HepG2 (cell line): Measurements from ENCODE around the gene DZANK1. TPM values are rescaled to one million over a fixed set of nuclear protein-coding genes. Genes with fewer than 3 reads are reported as not detected.

Experiments
- CEBPB ChIP-seq: IDR thresholded peaks from 2 replicates; pipeline ENCODE4 v1.6.1; 2011; ENCODE audit warnings: low read depth, low read length, improper control_type of control experiment, borderline replicate concordance
- CREM ChIP-seq, 2 experiments: sonication (generic) in 1 of 2; formaldehyde crosslinking in 1 of 2; IDR thresholded peaks; 2 replicates each; pipeline versions ENCODE4 v1.4.0 to v1.6.1; 2016 to 2020; ENCODE audit warnings: antibody characterized with exemption in 1 of 2, mild to moderate bottlenecking in 1 of 2, missing genetic modification reagents in 1 of 2
- DMAP1 ChIP-seq: IDR thresholded peaks from 2 replicates; pipeline ENCODE4 v1.6.1; 2016
- HNRNPL ChIP-seq: fragments of 200-400 bp; formaldehyde crosslinking; IDR thresholded peaks from 2 replicates; pipeline ENCODE4 v1.6.1; 2017; ENCODE audit warnings: mild to moderate bottlenecking, low read depth, low read length
- RXRB ChIP-seq: IDR thresholded peaks from 2 replicates; pipeline ENCODE4 v1.6.1; 2016; ENCODE audit warnings: borderline replicate concordance, missing genetic modification reagents, missing compliant biosample characterization
- SMYD3 ChIP-seq: sonication (generic); formaldehyde crosslinking; IDR thresholded peaks from 2 replicates; pipeline ENCODE4 v1.8.1; 2023; ENCODE audit warnings: mild to moderate bottlenecking, missing genetic modification reagents
- SP140L ChIP-seq: sonication (generic); formaldehyde crosslinking; IDR thresholded peaks from 2 replicates; pipeline ENCODE4 v1.4.0; 2020; ENCODE audit warnings: missing genetic modification reagents, borderline replicate concordance
- THYN1 ChIP-seq: sonication (generic); formaldehyde crosslinking; IDR thresholded peaks from 2 replicates; pipeline ENCODE4 v1.8.1; 2023; ENCODE audit warnings: low read depth, mild to moderate bottlenecking, moderate library complexity, missing genetic modification reagents, borderline replicate concordance
- ZEB1 ChIP-seq: IDR thresholded peaks from 2 replicates; pipeline ENCODE4 v1.6.1; 2012; ENCODE audit warnings: mild to moderate bottlenecking, low read depth, inconsistent platforms; ENCODE audit not compliant: insufficient replicate concordance
- ZNF530 ChIP-seq: sonication (generic); formaldehyde crosslinking; IDR thresholded peaks from 2 replicates; pipeline ENCODE4 v1.5.0; 2020; ENCODE audit warnings: low read depth, mild to moderate bottlenecking, missing genetic modification reagents
- ZNF577 ChIP-seq: sonication (generic); formaldehyde crosslinking; IDR thresholded peaks from 2 replicates; pipeline ENCODE4 v1.4.0; 2020; ENCODE audit warnings: mild to moderate bottlenecking, low read depth, missing genetic modification reagents, borderline replicate concordance
- ZSCAN20 ChIP-seq: sonication (generic); formaldehyde crosslinking; IDR thresholded peaks from 2 replicates; pipeline ENCODE4 v1.4.0; 2020; ENCODE audit warnings: missing genetic modification reagents, mild to moderate bottlenecking, borderline replicate concordance
- ZSCAN22 ChIP-seq: sonication (generic); formaldehyde crosslinking; IDR thresholded peaks from 2 replicates; pipeline ENCODE4 v1.4.0; 2020; ENCODE audit warnings: mild to moderate bottlenecking, missing genetic modification reagents
- ZSCAN31 ChIP-seq: sonication (generic); formaldehyde crosslinking; IDR thresholded peaks from 2 replicates; pipeline ENCODE4 v1.5.0; 2020; ENCODE audit warnings: low read depth, mild to moderate bottlenecking, missing genetic modification reagents
- polyA plus RNA-seq, 8 experiments: library from polyadenylated mRNA; depleted of rRNA in 3 of 8; stranded (reverse) in 7 of 8; unstranded in 1 of 8; fragments of >200 nt; fragmentation: Illumina TruSeq in 4 of 8; extraction: Trizol in 4 of 8; gene quantifications; 2 replicates each; pipeline versions ENCODE4 v1.2.1 to v1.2.3, GENCODE V29; 2011 to 2016; ENCODE audit warnings: low read depth in 4 of 8, missing spikeins in 1 of 8, mixed read lengths in 1 of 8; ENCODE audit not compliant: insufficient read depth in 1 of 8
- total RNA-seq, 5 experiments: library from RNA; depleted of rRNA; stranded (reverse); fragments of >200 nt; fragmentation: Illumina TruSeq; extraction: Trizol; gene quantifications; 2 replicates each; pipeline ENCODE4 v1.2.3, GENCODE V29; 2016; ENCODE audit warnings: low read depth in 1 of 5
- TF ChIP-seq, protein P1 (sequence below): sonication (generic); formaldehyde crosslinking; IDR thresholded peaks from 2 replicates; pipeline ENCODE4 v1.5.1; 2020; ENCODE audit warnings: mild to moderate bottlenecking, missing genetic modification reagents
- TF ChIP-seq, protein P2 (sequence below): sonication (generic); formaldehyde crosslinking; IDR thresholded peaks from 2 replicates; pipeline ENCODE4 v1.5.1; 2020; ENCODE audit warnings: missing genetic modification reagents, mild to moderate bottlenecking, borderline replicate concordance
- TF ChIP-seq, protein P3 (sequence below): sonication (generic); formaldehyde crosslinking; IDR thresholded peaks from 2 replicates; pipeline ENCODE4 v1.8.0; 2022; ENCODE audit warnings: low read depth, missing genetic modification reagents
- TF ChIP-seq, protein P4 (sequence below): sonication (generic); formaldehyde crosslinking; IDR thresholded peaks from 2 replicates; pipeline ENCODE4 v1.4.0; 2020; ENCODE audit warnings: missing genetic modification reagents
- TF ChIP-seq, protein P5 (sequence below): sonication (generic); formaldehyde crosslinking; IDR thresholded peaks from 2 replicates; pipeline ENCODE4 v1.5.0; 2020; ENCODE audit warnings: missing genetic modification reagents, mild to moderate bottlenecking, borderline replicate concordance

DZANK1 gene
- total and polyA plus RNA-seq, 2 of the 13 experiments (the other 11 are each of a cell fraction or from before 2014, with no cell fraction given) = 1.6 to 3.2 TPM

DNA sequence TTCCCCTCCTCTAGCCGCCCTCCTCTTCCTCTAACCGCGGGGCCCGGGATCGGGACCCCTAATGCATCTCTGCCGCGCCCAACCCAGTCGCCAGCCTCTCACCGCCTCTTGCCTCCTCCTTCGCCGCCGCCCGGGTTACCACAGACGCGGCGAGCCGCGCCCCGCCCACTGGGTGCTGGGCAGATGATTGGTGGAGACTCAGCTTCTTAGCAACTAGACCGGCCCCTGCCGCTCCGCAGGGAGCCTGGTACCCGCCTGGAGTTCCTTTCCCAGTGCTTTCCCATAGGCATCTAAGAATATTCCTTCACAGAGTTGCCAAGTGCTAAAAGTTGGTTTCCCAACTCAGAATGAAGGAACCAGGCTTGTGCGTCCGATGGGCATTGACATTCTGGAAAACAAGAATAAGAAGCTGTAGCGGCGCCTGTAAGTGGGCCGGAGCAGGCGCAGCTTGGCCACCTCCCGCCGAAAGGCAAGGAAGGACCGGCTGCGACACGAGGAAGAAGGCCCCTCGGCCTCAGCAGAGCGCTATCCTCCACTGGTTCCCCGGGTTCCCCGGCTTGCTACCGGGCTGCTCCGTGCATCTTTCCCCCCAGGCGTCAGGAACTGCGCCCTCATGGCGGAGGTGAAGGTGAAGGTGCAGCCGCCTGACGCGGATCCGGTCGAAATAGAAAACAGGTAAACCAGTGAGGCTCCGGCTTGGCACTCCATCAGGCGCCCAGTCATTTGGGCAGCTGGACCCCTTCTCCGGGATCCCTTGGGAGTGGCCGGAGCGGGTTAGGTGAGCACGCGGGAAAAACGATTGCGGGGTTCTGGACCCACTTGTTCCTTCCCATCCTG is at the start of gene DZANK1, which contains the start of gene POLR3F (continued):
- TF ChIP-seq, protein P1, sequence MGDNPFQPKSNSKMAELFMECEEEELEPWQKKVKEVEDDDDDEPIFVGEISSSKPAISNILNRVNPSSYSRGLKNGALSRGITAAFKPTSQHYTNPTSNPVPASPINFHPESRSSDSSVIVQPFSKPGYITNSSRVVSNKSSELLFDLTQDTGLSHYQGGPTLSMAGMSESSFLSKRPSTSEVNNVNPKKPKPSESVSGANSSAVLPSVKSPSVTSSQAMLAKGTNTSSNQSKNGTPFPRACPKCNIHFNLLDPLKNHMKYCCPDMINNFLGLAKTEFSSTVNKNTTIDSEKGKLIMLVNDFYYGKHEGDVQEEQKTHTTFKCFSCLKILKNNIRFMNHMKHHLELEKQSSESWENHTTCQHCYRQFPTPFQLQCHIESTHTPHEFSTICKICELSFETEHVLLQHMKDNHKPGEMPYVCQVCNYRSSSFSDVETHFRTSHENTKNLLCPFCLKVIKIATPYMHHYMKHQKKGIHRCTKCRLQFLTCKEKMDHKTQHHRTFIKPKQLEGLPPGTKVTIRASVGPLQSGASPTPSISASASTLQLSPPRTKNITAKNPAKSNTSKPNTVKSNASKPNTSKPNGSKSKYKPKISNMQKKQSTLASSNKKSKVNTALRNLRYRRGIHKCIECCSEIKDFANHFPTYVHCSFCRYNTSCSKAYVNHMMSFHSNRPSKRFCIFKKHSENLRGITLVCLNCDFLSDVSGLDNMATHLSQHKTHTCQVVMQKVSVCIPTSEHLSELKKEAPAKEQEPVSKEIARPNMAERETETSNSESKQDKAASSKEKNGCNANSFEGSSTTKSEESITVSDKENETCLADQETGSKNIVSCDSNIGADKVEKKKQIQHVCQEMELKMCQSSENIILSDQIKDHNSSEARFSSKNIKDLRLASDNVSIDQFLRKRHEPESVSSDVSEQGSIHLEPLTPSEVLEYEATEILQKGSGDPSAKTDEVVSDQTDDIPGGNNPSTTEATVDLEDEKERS (CRISPR knock-in tag) = peak; percentile 80
- TF ChIP-seq ZNF577 (CRISPR knock-in tag) (no peak), ZEB1 (peak; percentile 83), THYN1 (CRISPR knock-in tag) (no peak), ZNF530 (CRISPR knock-in tag) (no peak), ZSCAN22 (CRISPR knock-in tag) (no peak), RXRB (CRISPR knock-in tag) (peak; percentile 45; the same call in 1 of the 2 replicates), ZSCAN20 (CRISPR knock-in tag) (peak; percentile 88), SMYD3 (CRISPR knock-in tag) (no peak), HNRNPL (0 out of 2 replicates have a peak, but pooled peaks have one; percentile 52), CEBPB (no peak), DMAP1 (peak; percentile 94; the same call in 1 of the 2 replicates), CREM (IDR thresholded peaks at IDR 0.05) (peak; percentile 95), CREM (CRISPR knock-in tag; IDR thresholded peaks at IDR 0.05) (peak; percentile 6; the same call in 1 of the 2 replicates), SP140L (CRISPR knock-in tag) (0 out of 2 replicates have a peak, but pooled peaks have one; percentile 75), ZSCAN31 (0 out of 2 replicates have a peak, but pooled peaks have one; percentile 51)
- TF ChIP-seq, protein P2, sequence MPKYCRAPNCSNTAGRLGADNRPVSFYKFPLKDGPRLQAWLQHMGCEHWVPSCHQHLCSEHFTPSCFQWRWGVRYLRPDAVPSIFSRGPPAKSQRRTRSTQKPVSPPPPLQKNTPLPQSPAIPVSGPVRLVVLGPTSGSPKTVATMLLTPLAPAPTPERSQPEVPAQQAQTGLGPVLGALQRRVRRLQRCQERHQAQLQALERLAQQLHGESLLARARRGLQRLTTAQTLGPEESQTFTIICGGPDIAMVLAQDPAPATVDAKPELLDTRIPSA (CRISPR knock-in tag) = no peak
- TF ChIP-seq, protein P3, sequence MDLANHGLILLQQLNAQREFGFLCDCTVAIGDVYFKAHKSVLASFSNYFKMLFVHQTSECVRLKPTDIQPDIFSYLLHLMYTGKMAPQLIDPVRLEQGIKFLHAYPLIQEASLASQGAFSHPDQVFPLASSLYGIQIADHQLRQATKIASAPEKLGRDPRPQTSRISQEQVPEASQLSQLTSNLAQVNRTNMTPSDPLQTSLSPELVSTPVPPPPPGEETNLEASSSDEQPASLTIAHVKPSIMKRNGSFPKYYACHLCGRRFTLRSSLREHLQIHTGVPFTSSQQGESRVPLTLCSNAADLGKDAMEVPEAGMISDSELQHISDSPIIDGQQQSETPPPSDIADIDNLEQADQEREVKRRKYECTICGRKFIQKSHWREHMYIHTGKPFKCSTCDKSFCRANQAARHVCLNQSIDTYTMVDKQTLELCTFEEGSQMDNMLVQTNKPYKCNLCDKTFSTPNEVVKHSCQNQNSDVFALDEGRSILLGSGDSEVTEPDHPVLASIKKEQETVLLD = no peak
- TF ChIP-seq, protein P4, sequence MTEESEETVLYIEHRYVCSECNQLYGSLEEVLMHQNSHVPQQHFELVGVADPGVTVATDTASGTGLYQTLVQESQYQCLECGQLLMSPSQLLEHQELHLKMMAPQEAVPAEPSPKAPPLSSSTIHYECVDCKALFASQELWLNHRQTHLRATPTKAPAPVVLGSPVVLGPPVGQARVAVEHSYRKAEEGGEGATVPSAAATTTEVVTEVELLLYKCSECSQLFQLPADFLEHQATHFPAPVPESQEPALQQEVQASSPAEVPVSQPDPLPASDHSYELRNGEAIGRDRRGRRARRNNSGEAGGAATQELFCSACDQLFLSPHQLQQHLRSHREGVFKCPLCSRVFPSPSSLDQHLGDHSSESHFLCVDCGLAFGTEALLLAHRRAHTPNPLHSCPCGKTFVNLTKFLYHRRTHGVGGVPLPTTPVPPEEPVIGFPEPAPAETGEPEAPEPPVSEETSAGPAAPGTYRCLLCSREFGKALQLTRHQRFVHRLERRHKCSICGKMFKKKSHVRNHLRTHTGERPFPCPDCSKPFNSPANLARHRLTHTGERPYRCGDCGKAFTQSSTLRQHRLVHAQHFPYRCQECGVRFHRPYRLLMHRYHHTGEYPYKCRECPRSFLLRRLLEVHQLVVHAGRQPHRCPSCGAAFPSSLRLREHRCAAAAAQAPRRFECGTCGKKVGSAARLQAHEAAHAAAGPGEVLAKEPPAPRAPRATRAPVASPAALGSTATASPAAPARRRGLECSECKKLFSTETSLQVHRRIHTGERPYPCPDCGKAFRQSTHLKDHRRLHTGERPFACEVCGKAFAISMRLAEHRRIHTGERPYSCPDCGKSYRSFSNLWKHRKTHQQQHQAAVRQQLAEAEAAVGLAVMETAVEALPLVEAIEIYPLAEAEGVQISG (CRISPR knock-in tag) = peak; percentile 94
- TF ChIP-seq, protein P5, sequence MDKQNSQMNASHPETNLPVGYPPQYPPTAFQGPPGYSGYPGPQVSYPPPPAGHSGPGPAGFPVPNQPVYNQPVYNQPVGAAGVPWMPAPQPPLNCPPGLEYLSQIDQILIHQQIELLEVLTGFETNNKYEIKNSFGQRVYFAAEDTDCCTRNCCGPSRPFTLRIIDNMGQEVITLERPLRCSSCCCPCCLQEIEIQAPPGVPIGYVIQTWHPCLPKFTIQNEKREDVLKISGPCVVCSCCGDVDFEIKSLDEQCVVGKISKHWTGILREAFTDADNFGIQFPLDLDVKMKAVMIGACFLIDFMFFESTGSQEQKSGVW (CRISPR knock-in tag) = no peak
